Measurements from ENCODE around the gene DDX24. TPM values are rescaled to one million over a fixed set of nuclear protein-coding genes. Genes with fewer than 3 reads are reported as not detected.

Gene DDX24
- total RNA-seq, 2 experiments from 2014 or later = 210 to 216 TPM

DNA sequence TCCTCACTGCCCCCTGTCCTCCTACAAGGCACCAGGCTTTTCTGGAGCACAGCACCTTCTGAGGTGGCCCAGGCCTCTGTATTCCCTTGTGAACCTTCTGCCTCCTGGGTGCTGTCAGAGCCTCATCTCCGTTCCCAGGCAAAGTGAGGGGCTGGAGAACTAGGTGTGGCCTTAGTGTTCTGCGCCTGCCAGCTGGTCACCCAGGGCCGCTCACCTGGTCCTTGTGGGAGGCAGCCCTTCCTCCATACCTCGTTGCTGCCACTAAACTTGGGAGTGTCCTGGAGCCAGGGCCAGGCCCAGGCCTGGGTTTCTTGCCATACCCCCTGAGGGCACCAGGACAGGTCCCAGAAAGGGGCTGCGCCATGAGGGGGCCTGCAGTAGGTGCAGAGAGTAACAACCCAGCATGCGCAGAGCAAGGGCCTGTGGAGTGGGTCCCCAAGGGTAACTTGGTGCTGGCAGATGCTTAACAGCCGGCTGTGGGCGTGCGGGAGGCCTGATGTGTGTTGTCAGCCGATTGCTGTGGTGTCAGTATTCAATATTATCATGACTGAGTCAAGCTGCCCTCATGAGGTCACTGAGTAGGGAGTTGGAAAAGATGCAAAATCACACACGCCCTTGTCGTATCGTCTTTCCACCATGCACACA, 37.8 kb downstream of the DDX24 start:
- H3K27ac Mint-ChIP-seq = no peak overlapping the region
- H3K4me3 Mint-ChIP-seq = no peak overlapping the region
- no peaks in the 10 kb centered on the region for H3K4me1 Mint-ChIP-seq
- no peak for DNase-seq
- ChIA-PET CTCF (interaction anchor here (1.5 kb wide), 1 partner anchor 103 kb away, joined by 4 read pairs; no protein-coding TSS in a partner anchor), POLR2A (no interaction called here)
- peaks cover 30% of the 10 kb centered on the region for H3K36me3 Mint-ChIP-seq (ENCODE audit: low read depth)
- no peaks in the 10 kb centered on the region for H3K9me3 Mint-ChIP-seq
- H3K27me3 Mint-ChIP-seq = no peaks in the 10 kb centered on the region

DNA sequence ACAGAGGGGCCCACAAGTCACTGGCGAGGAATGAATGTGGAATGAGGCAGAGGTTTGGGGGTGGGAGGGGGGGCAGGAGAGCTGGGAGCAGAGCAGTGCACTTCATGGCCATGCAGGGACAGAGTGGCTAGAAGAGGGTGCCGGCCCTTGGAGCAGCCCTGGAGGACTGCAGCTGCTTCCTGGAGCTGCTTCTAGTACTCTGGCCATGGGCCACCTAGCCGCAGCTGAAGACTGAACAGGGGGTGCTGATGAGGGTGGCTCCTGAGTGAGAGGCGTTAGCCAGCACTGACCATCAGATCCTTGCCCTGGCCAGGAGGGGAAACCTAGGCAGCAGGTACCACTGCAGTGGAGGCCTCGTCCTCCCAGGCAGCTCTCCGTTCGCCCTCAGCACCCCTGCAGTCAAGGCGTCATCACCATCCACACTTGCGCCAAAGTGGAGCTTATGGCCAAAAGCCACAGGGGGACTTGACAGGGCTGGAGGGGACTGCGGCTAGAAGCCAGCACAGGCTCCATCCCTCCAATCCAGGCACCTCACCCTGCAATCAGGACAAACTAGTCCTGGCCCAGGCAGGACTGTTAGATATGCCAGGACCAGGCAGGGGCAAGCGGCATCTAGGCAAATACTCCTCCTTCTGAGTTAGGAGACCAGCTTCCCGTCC, 38.4 kb downstream of the DDX24 start:
- Mint-ChIP-seq H3K27me3 (no peaks in the 10 kb centered on the region), H3K9me3 (no peaks in the 10 kb centered on the region), H3K27ac (no peak overlapping the region), H3K4me3 (no peak overlapping the region), H3K4me1 (no peaks in the 10 kb centered on the region), H3K36me3 (ENCODE audit: low read depth) (peaks cover 23% of the 10 kb centered on the region)
- CTCF ChIA-PET = interaction anchor here (1.5 kb wide), 1 partner anchor 103 kb away, joined by 4 read pairs; no protein-coding TSS in a partner anchor
- DNase-seq = no peak
- POLR2A ChIA-PET = interaction anchor here (1.7 kb wide), 1 partner anchor 15 kb away, joined by 4 read pairs; no protein-coding TSS in a partner anchor

DNA sequence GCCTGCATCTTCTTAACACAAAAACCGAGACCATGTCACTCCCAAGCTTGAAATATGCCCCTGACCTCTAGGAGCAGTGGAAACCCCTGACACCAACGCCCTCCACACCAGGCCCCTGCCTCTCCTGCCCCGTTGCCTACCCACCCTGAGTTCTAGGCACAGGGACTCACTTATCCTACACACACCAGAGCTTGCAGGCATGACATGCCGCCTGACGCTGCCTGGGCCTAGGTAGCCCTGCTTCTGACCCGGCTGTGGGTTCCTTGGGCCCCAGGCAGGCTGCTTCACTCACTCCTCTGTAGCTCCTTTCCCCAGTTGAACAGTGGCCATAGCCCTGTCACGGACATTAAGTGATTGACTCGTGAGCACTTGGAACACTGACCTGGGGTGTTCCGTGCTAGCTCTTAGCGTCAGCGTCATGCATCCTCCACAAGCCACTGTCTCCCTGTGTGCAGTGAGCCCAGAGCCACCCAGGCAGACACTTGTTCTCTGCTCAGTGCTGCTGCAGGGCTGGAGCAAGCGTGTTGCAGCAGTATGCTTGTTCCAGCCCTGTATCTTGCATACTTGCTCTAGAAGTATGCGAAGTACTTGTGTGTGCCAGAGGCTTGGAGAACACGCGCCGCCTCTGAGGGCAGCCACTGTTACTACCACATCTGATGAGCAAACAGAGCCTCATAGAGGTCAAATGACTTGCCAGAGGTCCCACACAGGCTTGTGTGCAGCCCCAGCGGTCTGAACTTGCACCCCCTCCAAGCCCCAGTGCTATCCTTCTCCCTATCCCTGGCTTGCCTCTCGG, 39.3 kb downstream of the DDX24 start:
- CTCF ChIA-PET = interaction anchor here (1.5 kb wide), 2 partner anchors 90 to 102 kb away, joined by 4 read pairs; no protein-coding TSS in a partner anchor
- POLR2A ChIA-PET = interaction anchor here (1.7 kb wide), 1 partner anchor 16 kb away, joined by 4 read pairs; no protein-coding TSS in a partner anchor
- DNase-seq = no peak
- no peaks in the 10 kb centered on the region for H3K27me3 Mint-ChIP-seq
- no peaks in the 10 kb centered on the region for H3K9me3 Mint-ChIP-seq
- no peak overlapping the region for H3K27ac Mint-ChIP-seq
- peaks cover 18% of the 10 kb centered on the region for H3K36me3 Mint-ChIP-seq (ENCODE audit: low read depth)
- H3K4me3 Mint-ChIP-seq = no peak overlapping the region
- peaks cover 2% of the 10 kb centered on the region for H3K4me1 Mint-ChIP-seq

DNA sequence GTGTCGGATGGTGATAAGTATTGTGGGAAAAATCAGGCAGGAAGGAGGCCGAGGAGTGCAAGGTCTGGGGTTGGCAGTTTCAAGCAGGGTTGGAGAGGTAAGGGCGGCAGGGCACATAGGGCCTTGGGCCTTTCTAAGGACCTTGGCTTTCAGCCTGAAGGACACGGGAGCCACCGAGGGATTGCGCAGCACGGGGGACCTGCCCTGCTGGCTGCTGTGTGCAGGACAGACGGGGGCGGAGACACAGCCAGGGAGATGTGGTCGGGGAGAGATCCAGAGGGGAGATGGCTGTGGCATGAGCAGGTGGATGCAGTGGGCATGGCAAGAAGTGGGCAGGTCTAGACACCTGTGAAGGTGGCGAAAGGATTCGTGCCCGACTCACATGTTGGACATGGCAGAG, 40.2 kb downstream of the DDX24 start:
- no peak overlapping the region for H3K27ac Mint-ChIP-seq

DNA sequence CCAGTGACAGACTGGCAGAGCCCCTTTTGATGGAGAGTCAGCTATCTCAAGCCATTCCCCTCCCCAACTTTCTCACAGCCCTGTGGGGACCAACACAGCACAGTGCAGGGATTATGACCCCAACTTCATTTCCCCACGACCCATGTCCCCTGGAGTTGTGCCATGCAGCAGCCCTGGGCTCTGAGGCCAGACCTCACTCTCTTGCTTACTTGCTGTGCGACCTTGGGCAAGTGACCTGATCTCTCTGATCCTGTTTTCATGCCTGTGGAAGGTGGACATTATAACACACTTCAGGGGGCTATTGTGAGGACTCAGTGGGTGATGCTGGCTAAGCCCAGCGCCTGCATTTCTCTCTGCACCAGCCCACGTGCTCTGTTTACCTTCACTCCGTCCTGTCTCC, 40.8 kb downstream of the DDX24 start:
- ChIA-PET CTCF (interaction anchor here (7.3 kb wide), 1 partner anchor 99 kb away, joined by 178 read pairs; no protein-coding TSS in a partner anchor), POLR2A (no interaction called here)
- Mint-ChIP-seq H3K27ac (no peak overlapping the region), H3K4me3 (no peak overlapping the region), H3K27me3 (no peaks in the 10 kb centered on the region), H3K4me1 (peaks cover 9% of the 10 kb centered on the region), H3K9me3 (no peaks in the 10 kb centered on the region), H3K36me3 (ENCODE audit: low read depth) (peaks cover 13% of the 10 kb centered on the region)
- no peak for DNase-seq

More for the DNA sequence above, 40.2 kb downstream of the DDX24 start:
- H3K4me1 Mint-ChIP-seq = peaks cover 9% of the 10 kb centered on the region
- no peaks in the 10 kb centered on the region for H3K9me3 Mint-ChIP-seq
- peaks cover 18% of the 10 kb centered on the region for H3K36me3 Mint-ChIP-seq (ENCODE audit: low read depth)
- CTCF ChIA-PET = interaction anchor here (1.5 kb wide), 1 partner anchor 91 kb away, joined by 4 read pairs; no protein-coding TSS in a partner anchor
- H3K4me3 Mint-ChIP-seq = no peak overlapping the region
- H3K27me3 Mint-ChIP-seq = no peaks in the 10 kb centered on the region
- no peak for DNase-seq
- POLR2A ChIA-PET = no interaction called here

DNA sequence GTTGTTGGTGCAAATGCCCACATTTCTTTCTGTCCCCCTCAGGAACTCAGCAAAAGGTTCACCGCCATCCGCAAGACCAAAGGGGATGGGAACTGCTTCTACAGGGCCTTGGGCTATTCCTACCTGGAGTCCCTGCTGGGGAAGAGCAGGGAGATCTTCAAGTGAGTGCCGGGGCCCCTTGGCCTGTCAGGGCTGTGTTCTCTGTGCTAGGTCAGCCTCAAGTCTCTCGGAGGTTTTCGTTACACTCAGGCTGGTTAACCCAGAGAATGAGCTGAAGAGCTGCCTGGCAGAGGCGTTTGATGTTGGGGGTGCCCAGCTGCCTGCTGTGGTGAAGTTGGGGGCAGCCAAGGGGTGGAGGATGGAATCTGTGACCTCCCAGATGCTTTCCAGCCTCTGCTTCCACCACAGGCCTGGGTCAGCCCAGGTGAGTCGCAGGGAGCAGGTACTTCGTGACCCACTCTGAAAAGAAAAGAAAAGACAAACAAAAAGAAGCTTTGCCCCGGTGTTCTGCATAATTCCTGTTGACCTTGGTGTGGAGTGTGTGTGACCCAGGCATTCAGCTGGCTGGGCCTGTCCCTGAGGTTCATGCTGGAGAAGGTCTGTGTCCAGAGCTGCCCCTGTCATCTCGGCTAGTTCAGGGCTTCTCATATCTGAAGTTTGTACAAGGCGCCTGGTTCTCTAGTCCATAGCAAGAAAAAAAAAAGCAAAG, 41.9 kb downstream of the DDX24 start:
- no peak for DNase-seq
- H3K36me3 Mint-ChIP-seq (ENCODE audit: low read depth) = peaks cover 9% of the 10 kb centered on the region
- H3K27me3 Mint-ChIP-seq = no peaks in the 10 kb centered on the region
- CTCF ChIA-PET = interaction anchor here (7.1 to 7.3 kb wide), 2 partner anchors 93 to 100 kb away, joined by 49 to 178 read pairs; no protein-coding TSS in a partner anchor
- no peak overlapping the region for H3K27ac Mint-ChIP-seq
- H3K9me3 Mint-ChIP-seq = no peaks in the 10 kb centered on the region
- peaks cover 9% of the 10 kb centered on the region for H3K4me1 Mint-ChIP-seq
- H3K4me3 Mint-ChIP-seq = no peak overlapping the region
- POLR2A ChIA-PET = no interaction called here

DNA sequence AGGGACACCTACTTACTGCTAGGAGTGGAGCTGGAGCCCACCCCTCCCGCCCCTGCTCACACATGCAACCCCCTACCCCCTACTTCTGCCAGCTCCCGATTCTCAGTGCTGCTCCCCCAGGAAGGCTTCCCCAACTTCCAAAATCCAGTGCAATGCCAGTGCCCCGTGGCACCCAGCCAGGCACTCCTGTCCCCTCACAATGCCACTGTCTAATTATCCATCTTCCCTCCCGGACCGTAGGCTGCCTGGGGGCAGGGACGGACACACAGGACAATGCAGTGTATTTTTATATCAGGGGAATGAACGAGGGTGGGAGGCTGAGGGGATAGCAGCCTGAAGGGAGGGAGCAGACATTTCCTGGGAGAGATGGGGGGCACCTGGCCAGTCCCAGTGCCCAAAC, 42.5 kb downstream of the DDX24 start:
- CTCF ChIA-PET = interaction anchor here (3.5 to 7.3 kb wide), 3 partner anchors 94 to 142 kb away, joined by 33 to 178 read pairs (median 49); no protein-coding TSS in a partner anchor
- POLR2A ChIA-PET = no interaction called here
- no peaks in the 10 kb centered on the region for H3K27me3 Mint-ChIP-seq
- DNase-seq = no peak
- H3K4me3 Mint-ChIP-seq = no peak overlapping the region
- H3K9me3 Mint-ChIP-seq = no peaks in the 10 kb centered on the region
- no peak overlapping the region for H3K27ac Mint-ChIP-seq
- peaks cover 9% of the 10 kb centered on the region for H3K36me3 Mint-ChIP-seq (ENCODE audit: low read depth)
- peaks cover 9% of the 10 kb centered on the region for H3K4me1 Mint-ChIP-seq

DNA sequence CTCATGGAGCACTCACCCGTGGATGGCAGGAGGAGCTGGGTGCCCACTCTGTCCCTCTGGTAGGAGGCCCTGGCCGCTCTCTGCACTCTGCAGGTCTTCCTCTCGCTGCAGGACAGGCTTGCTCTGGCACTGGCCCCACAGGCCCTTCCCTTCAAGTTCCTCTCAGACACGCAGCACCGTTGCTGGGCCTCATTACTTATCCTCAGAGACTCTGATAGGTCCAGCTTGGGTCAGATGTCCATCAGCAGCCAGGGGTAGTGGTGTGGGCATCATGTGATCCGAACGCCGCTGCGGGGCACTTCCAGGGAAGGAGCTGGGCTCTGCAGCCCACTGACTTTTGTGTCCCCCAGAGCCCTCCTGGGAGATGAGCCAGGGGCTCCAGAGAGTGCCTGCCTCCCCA, 43.0 kb downstream of the DDX24 start:
- Mint-ChIP-seq H3K4me1 (peaks cover 9% of the 10 kb centered on the region), H3K4me3 (no peak overlapping the region), H3K27me3 (no peaks in the 10 kb centered on the region), H3K27ac (no peak overlapping the region), H3K36me3 (ENCODE audit: low read depth) (peaks cover 9% of the 10 kb centered on the region), H3K9me3 (no peaks in the 10 kb centered on the region)
- CTCF ChIA-PET = interaction anchor here (0.7 to 7.3 kb wide), 4 partner anchors 21 to 143 kb away, joined by 5 to 178 read pairs (median 41); no protein-coding TSS in a partner anchor
- DNase-seq = no peak
- POLR2A ChIA-PET = no interaction called here

DNA sequence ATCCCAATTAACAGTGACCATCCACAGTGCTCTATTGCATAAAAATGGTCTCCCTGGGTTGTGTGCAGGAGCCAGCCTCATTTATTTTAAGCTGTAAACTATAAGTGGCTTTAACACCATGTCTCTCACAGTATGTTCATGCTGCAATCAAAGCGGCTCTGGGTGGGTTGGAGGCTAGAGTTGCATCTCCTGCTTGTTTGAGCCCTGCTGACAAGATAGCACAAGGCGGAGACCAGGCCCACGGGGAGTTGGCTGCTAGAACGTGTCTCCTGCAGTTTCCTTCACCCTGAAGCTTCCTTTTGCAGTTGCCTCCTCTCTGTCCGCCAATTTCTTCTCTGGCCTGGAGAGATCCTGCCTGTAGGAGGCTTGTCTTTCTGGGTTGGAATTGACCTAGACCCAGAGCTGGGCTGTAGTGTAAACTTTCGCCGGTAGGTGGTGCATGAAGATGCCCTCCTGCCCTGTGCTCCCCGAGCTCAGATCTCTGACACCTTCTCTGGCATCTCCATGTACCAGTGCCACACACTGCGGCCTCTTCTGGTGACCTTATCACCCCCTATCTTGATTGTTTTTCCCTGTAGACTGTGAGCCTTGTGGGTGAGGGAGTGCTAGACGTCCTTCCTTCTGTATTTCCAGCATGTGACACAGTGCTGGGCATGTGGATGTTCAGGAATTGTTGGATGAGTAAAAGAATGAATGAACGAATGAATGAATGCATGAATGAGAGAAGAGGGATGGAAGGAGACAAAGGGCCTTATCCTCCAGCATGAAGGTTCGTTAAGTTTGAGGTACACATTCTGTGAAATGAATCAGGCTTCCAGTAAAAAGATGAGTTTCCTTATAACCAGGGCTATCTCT, 44.5 kb downstream of the DDX24 start:
- ChIA-PET CTCF (interaction anchor here (0.6 to 7.3 kb wide), 37 partner anchors 9 to 1916 kb away, joined by 3 to 178 read pairs (median 5); partner anchors contain the start of genes DDX24, IFI27, IFI27L1 and IFI27L2), POLR2A (interaction anchor here (0.7 to 2.9 kb wide), 8 partner anchors 8 to 100 kb away, joined by 3 to 11 read pairs (median 4); partner anchors contain the start of genes DDX24, IFI27L1 and OTUB2)
- Mint-ChIP-seq H3K36me3 (ENCODE audit: low read depth) (peaks cover 9% of the 10 kb centered on the region), H3K4me1 (peaks cover 9% of the 10 kb centered on the region), H3K27ac (no peak overlapping the region), H3K27me3 (no peaks in the 10 kb centered on the region), H3K9me3 (no peaks in the 10 kb centered on the region), H3K4me3 (no peak overlapping the region)
- DNase-seq = peak; percentile 84

DNA sequence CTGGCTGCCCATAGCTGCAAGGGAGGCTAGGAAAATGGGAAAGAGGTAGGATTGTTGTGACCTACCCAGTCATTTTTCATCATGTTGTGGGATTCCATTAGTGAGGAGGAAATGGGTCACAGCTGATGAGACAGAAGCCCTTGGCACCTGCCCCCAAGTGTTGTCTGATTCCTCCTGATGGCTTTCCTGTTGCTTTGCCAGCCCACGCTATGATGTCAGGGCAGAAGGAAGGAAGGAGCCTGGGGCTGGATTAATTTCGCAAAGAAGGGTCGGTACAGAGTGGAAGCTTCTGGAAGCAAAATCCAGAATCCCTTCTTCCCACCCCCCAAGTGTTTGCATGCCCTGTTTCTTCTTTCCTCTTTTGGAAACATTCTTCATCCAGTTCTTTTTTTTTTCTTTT, 46.1 kb downstream of the DDX24 start:
- H3K4me1 Mint-ChIP-seq = peaks cover 13% of the 10 kb centered on the region
- ChIA-PET CTCF (interaction anchor here (0.9 to 7.3 kb wide), 11 partner anchors 11 to 104 kb away, joined by 3 to 178 read pairs (median 22); partner anchors contain the start of genes DDX24, IFI27, IFI27L1 and IFI27L2), POLR2A (interaction anchor here (1.0 to 2.9 kb wide), 4 partner anchors 8 to 94 kb away, joined by 3 to 11 read pairs (median 7); partner anchors contain the start of genes IFI27L2 and OTUB2)
- no peaks in the 10 kb centered on the region for H3K27me3 Mint-ChIP-seq
- no peak overlapping the region for H3K27ac Mint-ChIP-seq
- no peak for DNase-seq
- peaks cover 9% of the 10 kb centered on the region for H3K36me3 Mint-ChIP-seq (ENCODE audit: low read depth)
- H3K9me3 Mint-ChIP-seq = no peaks in the 10 kb centered on the region
- no peak overlapping the region for H3K4me3 Mint-ChIP-seq

DNA sequence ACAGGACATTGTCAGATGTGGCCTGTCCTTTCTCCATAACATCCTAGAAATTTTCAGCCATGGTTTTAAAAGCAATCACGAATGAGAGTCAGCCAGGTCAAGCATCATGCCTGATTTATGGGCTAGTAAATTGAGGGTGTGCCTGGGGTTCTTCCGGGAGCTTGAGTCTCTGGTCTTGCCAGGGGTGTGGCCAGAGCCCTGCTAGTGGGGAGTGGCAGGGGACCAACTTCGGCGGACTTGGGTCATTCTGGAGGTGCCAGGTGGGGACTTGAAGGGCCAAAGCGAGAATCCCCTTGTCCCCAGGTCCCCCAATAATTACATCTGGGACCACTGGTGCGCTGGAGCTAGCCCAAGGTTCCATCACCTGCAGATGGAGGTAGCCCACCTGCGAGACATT, 49.1 kb downstream of the DDX24 start:
- ChIA-PET CTCF (interaction anchor here (1.2 kb wide), 1 partner anchor 92 kb away, joined by 4 read pairs; no protein-coding TSS in a partner anchor), POLR2A (no interaction called here)
- Mint-ChIP-seq H3K27ac (no peak overlapping the region), H3K4me3 (no peak overlapping the region), H3K36me3 (ENCODE audit: low read depth) (peaks cover 7% of the 10 kb centered on the region), H3K9me3 (no peaks in the 10 kb centered on the region), H3K4me1 (peaks cover 39% of the 10 kb centered on the region), H3K27me3 (no peaks in the 10 kb centered on the region)
- DNase-seq = no peak
